Colonic mucosa (tissue), 4 donors: ENCODE results near the gene HHAT. TPM values are rescaled to one million over a fixed set of nuclear protein-coding genes. Genes with fewer than 3 reads are reported as not detected.

ENCODE experiments used
- DNase-seq: peaks from one replicate; pipeline ENCODE4 v3.0.0-alpha.2; 2020
- H3K27ac ChIP-seq: fragments of 200-600 bp; one replicate; pipeline ENCODE4 v1.8.0; 2021
- H3K27me3 ChIP-seq: fragments of 200-600 bp; one replicate; pipeline ENCODE4 v1.8.0; 2021
- H3K36me3 ChIP-seq: fragments of 200-600 bp; one replicate; pipeline ENCODE4 v1.8.0; 2021
- H3K4me1 ChIP-seq: fragments of 200-600 bp; one replicate; pipeline ENCODE4 v1.8.0; 2021; ENCODE audit warnings: mild to moderate bottlenecking
- H3K4me3 ChIP-seq: fragments of 200-600 bp; one replicate; pipeline ENCODE4 v1.8.0; 2021
- H3K9ac ChIP-seq, 2 donors: one replicate each; pipeline ENCODE4 v1.7.0; 2013; ENCODE audit warnings: control low read depth in 2 of 2, low read depth in 2 of 2, low read length in 2 of 2
- H3K9me3 ChIP-seq: fragments of 200-600 bp; one replicate; pipeline ENCODE4 v1.8.0; 2021
- intact Hi-C: fragments of 100-400 bp; cut with DNase I; formaldehyde crosslinking; loops from one replicate; pipeline ENCODE4 v1.14.1; 2022
- total RNA-seq, 2 donors: library from RNA; stranded (reverse); fragmentation: NEBNext Ultra II Directional in 1 of 2; extraction: Animal tissue kit (Norgen Biotek cat#: 25700) in 1 of 2; gene quantifications; one replicate each; pipeline ENCODE4 v1.2.1, GENCODE V29; 2021
- TF ChIP-seq, protein P1 (sequence below): fragments of 200-600 bp; IDR thresholded peaks from one replicate; pipeline ENCODE4 v1.8.0; 2022; ENCODE audit warnings: antibody characterized with exemption, mild to moderate bottlenecking
- donor health status: healthy.
- donor health status: DM: no; HTN: no; CAD: no.
- donor health status: DM: no; HTN: no; CAD: no.

The HHAT gene
- total RNA-seq, 2 donors from 2014 or later, result 3.2 to 4.9 TPM

DNA sequence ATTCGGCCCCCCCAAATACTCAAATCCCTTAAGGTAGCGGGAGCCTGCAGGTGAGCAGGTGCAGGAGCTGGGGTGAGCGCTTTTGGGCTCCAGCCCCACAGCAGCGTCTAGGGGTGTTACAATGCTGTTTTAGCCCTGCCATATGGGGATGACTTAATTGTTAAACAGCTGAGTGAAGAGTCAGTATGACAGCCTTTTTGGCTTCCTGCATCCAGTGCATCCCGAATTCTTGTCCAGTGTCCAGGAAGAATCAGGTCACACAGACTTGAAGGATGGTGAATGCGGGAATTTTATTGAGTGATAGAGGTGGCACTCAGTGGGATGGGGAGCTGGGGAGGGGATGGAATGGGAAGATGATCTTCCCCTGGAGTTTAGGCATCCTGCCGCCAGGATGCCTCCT is 30.4 kb upstream of the HHAT start:
- H3K27me3 ChIP-seq, result no peaks in the 10 kb centered on the region
- intact Hi-C loops, result no loop called here
- H3K27ac ChIP-seq, result no peak overlapping the region
- TF ChIP-seq, protein P1, sequence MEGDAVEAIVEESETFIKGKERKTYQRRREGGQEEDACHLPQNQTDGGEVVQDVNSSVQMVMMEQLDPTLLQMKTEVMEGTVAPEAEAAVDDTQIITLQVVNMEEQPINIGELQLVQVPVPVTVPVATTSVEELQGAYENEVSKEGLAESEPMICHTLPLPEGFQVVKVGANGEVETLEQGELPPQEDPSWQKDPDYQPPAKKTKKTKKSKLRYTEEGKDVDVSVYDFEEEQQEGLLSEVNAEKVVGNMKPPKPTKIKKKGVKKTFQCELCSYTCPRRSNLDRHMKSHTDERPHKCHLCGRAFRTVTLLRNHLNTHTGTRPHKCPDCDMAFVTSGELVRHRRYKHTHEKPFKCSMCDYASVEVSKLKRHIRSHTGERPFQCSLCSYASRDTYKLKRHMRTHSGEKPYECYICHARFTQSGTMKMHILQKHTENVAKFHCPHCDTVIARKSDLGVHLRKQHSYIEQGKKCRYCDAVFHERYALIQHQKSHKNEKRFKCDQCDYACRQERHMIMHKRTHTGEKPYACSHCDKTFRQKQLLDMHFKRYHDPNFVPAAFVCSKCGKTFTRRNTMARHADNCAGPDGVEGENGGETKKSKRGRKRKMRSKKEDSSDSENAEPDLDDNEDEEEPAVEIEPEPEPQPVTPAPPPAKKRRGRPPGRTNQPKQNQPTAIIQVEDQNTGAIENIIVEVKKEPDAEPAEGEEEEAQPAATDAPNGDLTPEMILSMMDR, result no peak
- DNase-seq, result no peak
- H3K9ac ChIP-seq, result no peak overlapping the region
- no peaks in the 10 kb centered on the region for H3K36me3 ChIP-seq
- no peaks in the 10 kb centered on the region for H3K4me1 ChIP-seq
- no peaks in the 10 kb centered on the region for H3K9me3 ChIP-seq
- no peak overlapping the region for H3K4me3 ChIP-seq

DNA sequence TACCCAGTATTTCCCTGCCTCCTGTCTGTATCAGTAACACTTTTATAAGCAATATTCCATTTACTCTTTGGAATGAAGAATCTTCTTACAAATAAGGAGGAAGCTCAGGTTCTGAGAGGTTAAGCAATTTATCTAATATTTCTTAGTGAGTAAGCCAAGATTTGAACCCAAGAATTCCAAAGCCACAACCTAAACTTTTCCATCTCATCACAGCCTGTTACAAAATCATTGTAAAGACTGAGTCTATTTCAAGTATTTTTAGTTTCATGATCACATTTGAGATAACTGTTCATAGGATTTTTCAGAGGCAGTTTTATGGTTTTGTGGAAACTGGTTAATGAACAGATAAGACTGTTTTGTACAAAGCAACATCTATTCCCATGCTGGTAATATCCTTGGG is 29.8 kb upstream of the HHAT start:
- Histone ChIP-seq H3K9ac (no peak overlapping the region), H3K36me3 (no peaks in the 10 kb centered on the region), H3K4me3 (no peak overlapping the region), H3K27ac (no peak overlapping the region), H3K4me1 (no peaks in the 10 kb centered on the region), H3K27me3 (no peaks in the 10 kb centered on the region), H3K9me3 (no peaks in the 10 kb centered on the region)
- intact Hi-C loops, result no loop called here
- DNase-seq, result no peak
- TF ChIP-seq, protein P1, result no peak

DNA sequence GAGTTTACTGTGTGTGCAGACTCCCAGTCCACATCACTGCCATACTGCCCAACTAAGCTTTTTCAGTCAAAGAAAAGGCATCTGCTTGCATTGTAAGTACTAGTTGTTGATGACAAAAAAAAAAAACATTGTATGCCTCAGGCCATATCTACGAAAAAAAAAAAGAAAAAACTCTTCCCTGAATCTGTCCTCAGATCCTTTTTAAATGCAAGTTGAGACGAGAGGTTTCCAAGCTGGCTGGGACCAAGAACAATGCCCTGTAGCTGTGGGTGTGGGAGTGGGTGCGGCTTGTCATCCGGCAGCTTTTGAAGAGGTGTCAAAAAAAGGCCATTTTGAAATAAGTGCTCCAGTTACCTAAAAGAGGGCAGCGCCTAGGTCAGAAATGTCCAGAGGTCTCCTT is 29.2 kb upstream of the HHAT start:
- H3K27me3 ChIP-seq, result no peaks in the 10 kb centered on the region
- no peaks in the 10 kb centered on the region for H3K4me1 ChIP-seq
- intact Hi-C loops, result no loop called here
- TF ChIP-seq, protein P1, result no peak
- no peaks in the 10 kb centered on the region for H3K9me3 ChIP-seq
- no peak overlapping the region for H3K9ac ChIP-seq
- no peak overlapping the region for H3K4me3 ChIP-seq
- H3K27ac ChIP-seq, result no peak overlapping the region
- H3K36me3 ChIP-seq, result no peaks in the 10 kb centered on the region
- DNase-seq, result no peak

DNA sequence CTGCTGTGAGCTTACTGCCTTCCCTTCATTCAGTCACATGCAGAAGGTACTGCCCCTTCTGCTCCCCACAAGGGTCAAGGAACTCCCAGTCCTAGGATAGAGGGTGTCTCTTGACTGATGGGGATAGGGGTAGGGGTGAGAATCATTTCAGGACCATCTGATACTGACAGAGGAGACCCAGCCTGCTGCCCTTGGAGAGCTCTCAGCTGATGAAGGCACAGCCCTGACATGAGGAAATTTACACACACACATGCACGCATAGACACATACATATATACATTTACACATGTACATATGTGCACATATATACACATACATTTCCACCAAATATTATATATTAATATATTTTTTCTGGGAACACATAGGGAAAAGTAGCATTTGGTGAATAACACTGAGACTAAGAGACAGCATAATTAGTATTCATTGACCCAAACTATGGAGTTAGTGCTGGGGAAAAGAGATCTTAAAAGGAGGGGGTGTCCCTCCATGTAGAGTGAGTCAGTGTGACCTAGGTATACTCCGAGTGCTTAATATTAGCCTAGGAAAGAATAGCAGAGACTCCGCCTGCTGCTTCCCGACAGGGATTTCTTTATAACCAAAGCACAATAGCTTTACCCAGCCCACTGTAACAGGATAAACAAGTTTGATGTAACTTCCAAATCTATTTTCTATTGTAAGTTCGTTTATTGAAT is 27.6 kb upstream of the HHAT start:
- TF ChIP-seq, protein P1, result no peak
- H3K36me3 ChIP-seq, result no peaks in the 10 kb centered on the region

DNA sequence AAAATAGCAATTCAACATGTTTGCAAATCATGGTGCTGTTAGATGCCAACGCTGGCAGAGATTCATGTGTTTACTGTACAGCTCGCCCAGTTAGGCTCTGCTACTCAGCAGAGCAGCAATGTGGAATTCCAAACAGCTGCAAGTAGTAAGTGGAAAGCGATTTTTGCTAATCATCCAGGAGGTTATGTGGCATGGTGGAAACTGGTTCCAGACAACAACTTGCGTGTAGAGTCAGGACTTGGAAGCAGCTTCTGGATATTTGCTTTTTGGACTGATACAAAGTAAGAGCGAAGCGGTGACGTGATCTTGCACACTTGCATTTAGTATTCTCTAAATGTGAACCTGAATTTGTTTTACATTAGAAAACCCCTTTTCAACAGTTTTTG is 27.1 kb upstream of the HHAT start:
- intact Hi-C loops, result loop anchor here (10.0 kb wide), 1 partner anchor 437 kb away; no protein-coding TSS in a partner anchor
- H3K4me1 ChIP-seq, result no peaks in the 10 kb centered on the region
- TF ChIP-seq, protein P1, result no peak
- no peak overlapping the region for H3K4me3 ChIP-seq
- no peak for DNase-seq
- no peak overlapping the region for H3K27ac ChIP-seq
- no peaks in the 10 kb centered on the region for H3K27me3 ChIP-seq
- no peak overlapping the region for H3K9ac ChIP-seq
- no peaks in the 10 kb centered on the region for H3K9me3 ChIP-seq
- no peaks in the 10 kb centered on the region for H3K36me3 ChIP-seq

More for the DNA sequence above, 27.6 kb upstream of the HHAT start:
- DNase-seq, result no peak
- Histone ChIP-seq H3K9ac (no peak overlapping the region), H3K4me1 (no peaks in the 10 kb centered on the region), H3K9me3 (no peaks in the 10 kb centered on the region), H3K27me3 (no peaks in the 10 kb centered on the region), H3K4me3 (no peak overlapping the region), H3K27ac (no peak overlapping the region)
- intact Hi-C loops, result loop anchor here (10.0 kb wide), 1 partner anchor 436 kb away; no protein-coding TSS in a partner anchor
